Vagina (tissue), 2 donors: Measurements from ENCODE around the gene CALN1.

Source experiments
- POLR2A ChIP-seq, 2 donors: fragments of 450-650 bp; IDR thresholded peaks; one replicate each; pipeline ENCODE4 v1.6.1; 2017; ENCODE audit warnings: antibody characterized with exemption in 2 of 2, mild to moderate bottlenecking in 2 of 2, moderate library complexity in 2 of 2
- POLR2AphosphoS5 ChIP-seq, 2 donors: sonication (generic); formaldehyde crosslinking; IDR thresholded peaks; one replicate each; pipeline ENCODE4 v1.9.0; 2017; ENCODE audit warnings: antibody characterized with exemption in 2 of 2, mild to moderate bottlenecking in 2 of 2, low read depth in 1 of 2; ENCODE audit not compliant: insufficient read depth in 1 of 2
- TF ChIP-seq, protein P1 (sequence below), 3 experiments: fragments of 450-650 bp in 2 of 3; fragments of 200-600 bp in 1 of 3; sonication (generic) in 1 of 3; IDR thresholded peaks; one replicate each; pipeline ENCODE4 v1.5.1; 2017 to 2019; ENCODE audit warnings: antibody characterized with exemption in 3 of 3, mild to moderate bottlenecking in 2 of 3, moderate library complexity in 2 of 3

DNA sequence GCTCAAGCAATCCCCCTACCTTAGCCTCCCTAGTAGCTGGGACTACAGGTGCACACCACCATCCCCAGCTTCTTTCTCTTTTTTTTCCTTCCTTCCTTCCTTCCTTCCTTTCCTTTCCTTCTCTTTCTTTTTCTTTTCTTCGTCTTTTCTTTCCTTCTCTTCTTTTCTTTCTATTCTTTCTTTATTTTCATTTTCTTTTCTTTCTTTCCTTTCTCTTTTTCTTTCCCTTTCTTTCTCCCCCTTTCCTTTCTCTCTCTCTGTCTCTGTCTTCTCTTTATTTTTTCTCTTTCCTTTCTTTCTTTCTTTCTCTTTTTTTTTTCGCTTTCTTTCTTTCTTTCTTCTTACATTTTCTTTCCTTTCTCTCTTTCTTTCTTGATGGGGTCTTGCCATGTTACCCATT lies 658.9 kb downstream of the CALN1 start:
- TF ChIP-seq, protein P1, sequence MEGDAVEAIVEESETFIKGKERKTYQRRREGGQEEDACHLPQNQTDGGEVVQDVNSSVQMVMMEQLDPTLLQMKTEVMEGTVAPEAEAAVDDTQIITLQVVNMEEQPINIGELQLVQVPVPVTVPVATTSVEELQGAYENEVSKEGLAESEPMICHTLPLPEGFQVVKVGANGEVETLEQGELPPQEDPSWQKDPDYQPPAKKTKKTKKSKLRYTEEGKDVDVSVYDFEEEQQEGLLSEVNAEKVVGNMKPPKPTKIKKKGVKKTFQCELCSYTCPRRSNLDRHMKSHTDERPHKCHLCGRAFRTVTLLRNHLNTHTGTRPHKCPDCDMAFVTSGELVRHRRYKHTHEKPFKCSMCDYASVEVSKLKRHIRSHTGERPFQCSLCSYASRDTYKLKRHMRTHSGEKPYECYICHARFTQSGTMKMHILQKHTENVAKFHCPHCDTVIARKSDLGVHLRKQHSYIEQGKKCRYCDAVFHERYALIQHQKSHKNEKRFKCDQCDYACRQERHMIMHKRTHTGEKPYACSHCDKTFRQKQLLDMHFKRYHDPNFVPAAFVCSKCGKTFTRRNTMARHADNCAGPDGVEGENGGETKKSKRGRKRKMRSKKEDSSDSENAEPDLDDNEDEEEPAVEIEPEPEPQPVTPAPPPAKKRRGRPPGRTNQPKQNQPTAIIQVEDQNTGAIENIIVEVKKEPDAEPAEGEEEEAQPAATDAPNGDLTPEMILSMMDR (IDR thresholded peaks at IDR 0.05), result no peak
- TF ChIP-seq POLR2A (IDR thresholded peaks at IDR 0.05), result no peak
- no peak for TF ChIP-seq POLR2AphosphoS5 (IDR thresholded peaks at IDR 0.05; ENCODE audit: insufficient read depth in 1 of 2, low read depth in 1 of 2)
